Activated naive CD4-positive, alpha-beta T cell treated with anti-CD3 and anti-CD28 coated beads, Interleukin-2, amount 50 U/mL, for 72 hours (primary cell): ENCODE measurements around the gene MIER2. TPM values are rescaled to one million over a fixed set of nuclear protein-coding genes. Genes with fewer than 3 reads are reported as not detected.
"Not testable (repeated sequence)": the region's sequence is repeated elsewhere in the genome, so short reads cannot be mapped to it uniquely, and the experiment has no call there.

Experiments
- ATAC-seq, 2 donors: fragments of 150-1000 bp; cut with Tn5 transposase; 2 replicates each; pipeline ENCODE4 v1.10.0; 2021; ENCODE audit warnings: mild to moderate bottlenecking in 2 of 2, moderate library complexity in 2 of 2
- DNase-seq, 2 donors: peaks; one replicate each; pipeline ENCODE4 v3.0.0; 2021 to 2022; ENCODE audit warnings: low spot score in 2 of 2
- H3K27ac Mint-ChIP-seq, 2 donors: one replicate each; pipeline ENCODE4 v1.8.0; 2022; ENCODE audit warnings: mild to moderate bottlenecking in 2 of 2, mixed read lengths in 2 of 2
- H3K36me3 Mint-ChIP-seq, 2 donors: one replicate each; pipeline ENCODE4 v1.8.0; 2022; ENCODE audit warnings: mixed read lengths in 2 of 2
- H3K9me3 Mint-ChIP-seq, 2 donors: one replicate each; pipeline ENCODE4 v1.8.0; 2022; ENCODE audit warnings: mixed read lengths in 2 of 2
- total RNA-seq, 2 donors: library from RNA; stranded (reverse); gene quantifications; one replicate each; pipeline ENCODE4 v1.2.3, GENCODE V29; 2022

MIER2 gene
- total RNA-seq, 2 donors from 2014 or later: 22.8 to 34.3 TPM

- H3K36me3 Mint-ChIP-seq: no peaks in the 10 kb centered on the region
- H3K9me3 Mint-ChIP-seq: no peaks in the 10 kb centered on the region
- no peak overlapping the region for H3K27ac Mint-ChIP-seq
- ATAC-seq (no peak), DNase-seq (no peak)
Measured at GRCh38 chr19:275000-275399, 69.6 kb downstream of the MIER2 start.

GRCh38 chr19:273393-273792, 71.2 kb downstream of the MIER2 start:
- Mint-ChIP-seq H3K27ac (no peak overlapping the region), H3K36me3 (no peaks in the 10 kb centered on the region), H3K9me3 (no peaks in the 10 kb centered on the region)
- ATAC-seq (no peak), DNase-seq (no peak)

GRCh38 chr19:271856-272255, 72.7 kb downstream of the MIER2 start:
- Mint-ChIP-seq H3K36me3 (no peaks in the 10 kb centered on the region), H3K9me3 (no peaks in the 10 kb centered on the region), H3K27ac (no peak overlapping the region)
- ATAC-seq: no peak
- no peak for DNase-seq

- not testable (repeated sequence) for H3K9me3 Mint-ChIP-seq, H3K36me3 Mint-ChIP-seq, ATAC-seq, H3K27ac Mint-ChIP-seq, DNase-seq
Measured at GRCh38 chr19:270766-271318, 73.8 kb downstream of the MIER2 start.

GRCh38 chr19:269241-269640, 75.4 kb downstream of the MIER2 start:
- Mint-ChIP-seq H3K27ac (no peak overlapping the region), H3K36me3 (no peaks in the 10 kb centered on the region), H3K9me3 (no peaks in the 10 kb centered on the region)
- DNase-seq (no peak), ATAC-seq (no peak)

GRCh38 chr19:262125-262524, 82.5 kb downstream of the MIER2 start:
- DNase-seq (no peak), ATAC-seq (peak; percentile 75 to 79)
- peak overlapping the region; percentile 12 to 78 for H3K27ac Mint-ChIP-seq
- H3K36me3 Mint-ChIP-seq: no peaks in the 10 kb centered on the region
- no peaks in the 10 kb centered on the region for H3K9me3 Mint-ChIP-seq

- not testable (repeated sequence) for H3K36me3 Mint-ChIP-seq, DNase-seq, H3K27ac Mint-ChIP-seq, H3K9me3 Mint-ChIP-seq, ATAC-seq
Measured at GRCh38 chr19:256804-257203, 87.8 kb downstream of the MIER2 start.

Other genes with a start within 250 kb of the MIER2 start
- not detected for gene OR4F17, start 237.7 kb downstream of the MIER2 start, total RNA-seq
- gene PLPP2, start 53.4 kb downstream of the MIER2 start, total RNA-seq: under 1 TPM; 0.87 to 0.95 TPM
- gene C2CD4C, start 64.4 kb upstream of the MIER2 start, total RNA-seq: under 1 TPM in 1 of 2 donors, not detected in 1; 0.54 TPM
- gene SHC2, start 116.2 kb upstream of the MIER2 start, total RNA-seq: not detected
- under 1 TPM; 0.25 to 0.47 TPM for gene MADCAM1, start 151.7 kb upstream of the MIER2 start, total RNA-seq
- gene TPGS1, start 162.7 kb upstream of the MIER2 start, total RNA-seq: 10 to 100 TPM in 1 of 2 donors, 1 to 10 TPM in 1; 5.9 to 10.2 TPM
- 10 to 100 TPM; 46.3 to 59.6 TPM for gene CDC34, start 187.0 kb upstream of the MIER2 start, total RNA-seq
- gene GZMM, start 199.3 kb upstream of the MIER2 start, total RNA-seq: 10 to 100 TPM; 14.1 to 52.7 TPM
- gene BSG, start 227.8 kb upstream of the MIER2 start, total RNA-seq: 100 to 1,000 TPM; 170 to 194 TPM
- under 1 TPM; 0.41 to 0.58 TPM for gene HCN2, start 245.1 kb upstream of the MIER2 start, total RNA-seq